IPS-20b (cell line): Measurements from ENCODE around the gene OLIG3.
A peak's percentile ranks its signal among the peaks of the same experiment; 100 is the strongest.

Source experiments
- H3K27ac ChIP-seq: one replicate; pipeline ENCODE4 v1.5.1; 2013; ENCODE audit warnings: low read length
- H3K27me3 ChIP-seq: 2 replicates; pipeline ENCODE4 v1.6.1; 2013; ENCODE audit warnings: mild to moderate bottlenecking, low read length, inconsistent platforms; ENCODE audit not compliant: insufficient read depth
- H3K36me3 ChIP-seq: 2 replicates; pipeline ENCODE4 v1.6.1; 2013; ENCODE audit warnings: low read depth, mild to moderate bottlenecking, inconsistent platforms, low read length, moderate library complexity; ENCODE audit not compliant: insufficient read depth
- H3K4me1 ChIP-seq: 2 replicates; pipeline ENCODE4 v1.6.1; 2013; ENCODE audit warnings: mild to moderate bottlenecking, control low read depth, inconsistent platforms, low read length, moderate library complexity; ENCODE audit not compliant: insufficient read depth
- H3K4me3 ChIP-seq: 2 replicates; pipeline ENCODE4 v1.5.1; 2013; ENCODE audit warnings: mild to moderate bottlenecking, low read length, inconsistent platforms
- H3K9ac ChIP-seq: 2 replicates; pipeline ENCODE4 v1.6.1; 2013; ENCODE audit warnings: low read depth, mild to moderate bottlenecking, inconsistent platforms, low read length, moderate library complexity
- H3K9me3 ChIP-seq: 2 replicates; pipeline ENCODE4 v1.6.1; 2013; ENCODE audit warnings: mild to moderate bottlenecking, low read depth, low read length, inconsistent platforms; ENCODE audit not compliant: insufficient read depth

OLIG3 gene

GRCh38 chr6:137493218-137494038 is 766 bp downstream of the OLIG3 start:
- 0 out of 2 replicates have a peak overlapping the region, but pooled peaks have one; percentile 20 for H3K9ac ChIP-seq
- H3K4me1 ChIP-seq, result peaks cover 30% of the 10 kb centered on the region
- peak overlapping the region; percentile 63 for H3K4me3 ChIP-seq
- H3K9me3 ChIP-seq, result no peaks in the 10 kb centered on the region
- peaks cover 100% of the 10 kb centered on the region for H3K27me3 ChIP-seq
- H3K27ac ChIP-seq, result no peak overlapping the region
- H3K36me3 ChIP-seq, result no peaks in the 10 kb centered on the region

GRCh38 chr6:137492289-137493217 is 1.6 kb downstream of the OLIG3 start:
- H3K4me3 ChIP-seq, result peak overlapping the region; percentile 63
- peaks cover 31% of the 10 kb centered on the region for H3K4me1 ChIP-seq
- H3K27me3 ChIP-seq, result peaks cover 100% of the 10 kb centered on the region

GRCh38 chr6:137491478-137491877 is 2.7 kb downstream of the OLIG3 start:
- Histone ChIP-seq H3K27me3 (peaks cover 100% of the 10 kb centered on the region), H3K9me3 (no peaks in the 10 kb centered on the region), H3K27ac (no peak overlapping the region), H3K4me3 (peak overlapping the region; percentile 77; the same call in 1 of the 2 replicates), H3K4me1 (peaks cover 41% of the 10 kb centered on the region), H3K9ac (no peak overlapping the region; the same call in 1 of the 2 replicates), H3K36me3 (no peaks in the 10 kb centered on the region)

More at GRCh38 chr6:137492289-137493217, 1.6 kb downstream of the OLIG3 start:
- Histone ChIP-seq H3K9me3 (no peaks in the 10 kb centered on the region), H3K36me3 (no peaks in the 10 kb centered on the region), H3K9ac (no peak overlapping the region), H3K27ac (no peak overlapping the region)

GRCh38 chr6:137490961-137491360 is 3.2 kb downstream of the OLIG3 start:
- H3K9ac ChIP-seq, result no peak overlapping the region; the same call in 1 of the 2 replicates
- no peaks in the 10 kb centered on the region for H3K36me3 ChIP-seq
- H3K27ac ChIP-seq, result no peak overlapping the region
- peak overlapping the region; percentile 77; the same call in 1 of the 2 replicates for H3K4me3 ChIP-seq
- peaks cover 100% of the 10 kb centered on the region for H3K27me3 ChIP-seq
- H3K4me1 ChIP-seq, result peaks cover 41% of the 10 kb centered on the region
- H3K9me3 ChIP-seq, result no peaks in the 10 kb centered on the region

- no peak overlapping the region for H3K27ac ChIP-seq
- H3K4me1 ChIP-seq, result peaks cover 41% of the 10 kb centered on the region
- H3K9ac ChIP-seq, result peak overlapping the region; percentile 22; the same call in 1 of the 2 replicates
- H3K36me3 ChIP-seq, result no peaks in the 10 kb centered on the region
- no peaks in the 10 kb centered on the region for H3K9me3 ChIP-seq
- H3K4me3 ChIP-seq, result peak overlapping the region; percentile 77
- H3K27me3 ChIP-seq, result peaks cover 100% of the 10 kb centered on the region
Measured at GRCh38 chr6:137490006-137490905, 3.9 kb downstream of the OLIG3 start.

- H3K36me3 ChIP-seq, result no peaks in the 10 kb centered on the region
- H3K27me3 ChIP-seq, result peaks cover 99% of the 10 kb centered on the region
- H3K9ac ChIP-seq, result peak overlapping the region; percentile 22; the same call in 1 of the 2 replicates
- H3K4me1 ChIP-seq, result peaks cover 37% of the 10 kb centered on the region
- H3K9me3 ChIP-seq, result no peaks in the 10 kb centered on the region
- H3K27ac ChIP-seq, result no peak overlapping the region
- peak overlapping the region; percentile 77 for H3K4me3 ChIP-seq
Measured at GRCh38 chr6:137489046-137490005, 4.9 kb downstream of the OLIG3 start.

- Histone ChIP-seq H3K36me3 (no peaks in the 10 kb centered on the region), H3K27me3 (peaks cover 99% of the 10 kb centered on the region), H3K9me3 (no peaks in the 10 kb centered on the region), H3K9ac (peak overlapping the region; percentile 22; the same call in 1 of the 2 replicates), H3K4me3 (peak overlapping the region; percentile 77), H3K4me1 (peaks cover 37% of the 10 kb centered on the region), H3K27ac (no peak overlapping the region)
Measured at GRCh38 chr6:137488150-137489045, 5.8 kb downstream of the OLIG3 start.

GRCh38 chr6:137487869-137488149 is 6.4 kb downstream of the OLIG3 start:
- Histone ChIP-seq H3K4me3 (peak overlapping the region; percentile 77), H3K9me3 (no peaks in the 10 kb centered on the region), H3K36me3 (no peaks in the 10 kb centered on the region), H3K4me1 (peaks cover 35% of the 10 kb centered on the region), H3K9ac (no peak overlapping the region), H3K27me3 (peaks cover 99% of the 10 kb centered on the region), H3K27ac (no peak overlapping the region)

GRCh38 chr6:137487181-137487868 is 6.9 kb downstream of the OLIG3 start:
- Histone ChIP-seq H3K27me3 (peaks cover 99% of the 10 kb centered on the region), H3K4me1 (peaks cover 31% of the 10 kb centered on the region), H3K36me3 (no peaks in the 10 kb centered on the region), H3K9me3 (no peaks in the 10 kb centered on the region), H3K4me3 (peak overlapping the region; percentile 77), H3K27ac (no peak overlapping the region), H3K9ac (no peak overlapping the region)
